B cell (primary cell): ENCODE measurements around the gene MACO1. TPM values are rescaled to one million over a fixed set of nuclear protein-coding genes. Genes with fewer than 3 reads are reported as not detected.

Experiments
- ATAC-seq: fragments of 200-7000 bp; cut with Tn5 transposase; one replicate; pipeline ENCODE4 v1.10.0; 2021; ENCODE audit warnings: low read depth, mild to moderate bottlenecking, moderate number of reproducible peaks, moderate library complexity
- CTCF ChIA-PET: fragments of 350-600 bp; sonication (Branson Sonifier 250); formaldehyde crosslinking; loops from one replicate; lab custom pipeline; 2021; ENCODE audit warnings: antibody characterized with exemption, inconsistent platforms; lab: Charles Lee
- POLR2A ChIA-PET: fragments of 350-600 bp; sonication (Branson Sonifier 250); formaldehyde crosslinking; loops from one replicate; lab custom pipeline; 2021; ENCODE audit warnings: antibody characterized with exemption; lab: Charles Lee
- DNase-seq: peaks from one replicate; pipeline ENCODE4 v3.0.0; 2013
- H2AFZ ChIP-seq: 2 replicates; pipeline ENCODE4 v1.6.1; 2012; ENCODE audit warnings: mild to moderate bottlenecking, low read depth, low read length; ENCODE audit not compliant: insufficient read depth, poor library complexity, severe bottlenecking
- H3K27ac ChIP-seq, 2 donors: 1 replicate in 1 of 2; 2 replicates in 1 of 2; pipeline ENCODE4 v1.5.1; 2012 to 2013; ENCODE audit warnings: low read length in 2 of 2, mild to moderate bottlenecking in 2 of 2, moderate library complexity in 1 of 2
- H3K27me3 ChIP-seq, 4 experiments: fragments of 200-600 bp in 1 of 4; sonication (generic) in 1 of 4; replicated peaks in 1 of 4; 1 replicate in 2 of 4; 2 replicates in 2 of 4; pipeline versions ENCODE4 v1.6.1 to v1.7.0; 2013 to 2016; ENCODE audit warnings: low read length in 3 of 4, mild to moderate bottlenecking in 2 of 4, mixed read lengths in 1 of 4, moderate library complexity in 1 of 4; ENCODE audit not compliant: insufficient read depth in 4 of 4, control insufficient read depth in 3 of 4; ENCODE audit errors: control extremely low read depth in 1 of 4
- H3K36me3 ChIP-seq, 2 experiments: replicated peaks in 1 of 2; 1 replicate in 1 of 2; 2 replicates in 1 of 2; pipeline versions ENCODE4 v1.6.1 to v1.7.1; 2013; ENCODE audit warnings: low read length in 1 of 2; ENCODE audit not compliant: insufficient read depth in 2 of 2, control insufficient read depth in 1 of 2; ENCODE audit errors: control extremely low read depth in 1 of 2, extremely low read depth in 1 of 2
- H3K4me1 ChIP-seq, 2 donors: fragments of 200-600 bp in 1 of 2; sonication (generic) in 1 of 2; 1 replicate in 1 of 2; 2 replicates in 1 of 2; pipeline versions ENCODE4 v1.5.1 to v1.6.1; 2013 to 2017; ENCODE audit warnings: low read length in 2 of 2; ENCODE audit not compliant: control insufficient read depth in 2 of 2, insufficient read depth in 2 of 2
- H3K4me2 ChIP-seq: replicated peaks from 2 replicates; pipeline ENCODE3; 2012; ENCODE audit warnings: mild to moderate bottlenecking, low read depth, low read length; ENCODE audit not compliant: poor library complexity, severe bottlenecking
- H3K4me3 ChIP-seq, 5 experiments: fragments of 200-600 bp in 1 of 5; sonication (generic) in 1 of 5; 1 replicate in 3 of 5; 2 replicates in 2 of 5; pipeline versions ENCODE4 v1.5.1 to v1.7.0; 2011 to 2016; ENCODE audit warnings: low read length in 4 of 5, mild to moderate bottlenecking in 4 of 5, low read depth in 2 of 5, control low read depth in 1 of 5, moderate library complexity in 1 of 5; ENCODE audit not compliant: insufficient read depth in 1 of 5; ENCODE audit errors: control extremely low read depth in 1 of 5, extremely low read depth in 1 of 5
- H3K79me2 ChIP-seq: fragments of 200-600 bp; sonication (generic); one replicate; pipeline ENCODE4 v1.6.0; 2016; ENCODE audit warnings: low read length; ENCODE audit not compliant: control insufficient read depth, insufficient read depth
- H3K9ac ChIP-seq: fragments of 200-600 bp; sonication (generic); 2 replicates; pipeline ENCODE4 v1.6.1; 2017; ENCODE audit warnings: mild to moderate bottlenecking, low read length, moderate library complexity
- H3K9me3 ChIP-seq, 3 donors: one replicate each; pipeline versions ENCODE4 v1.6.1 to v1.7.1; 2013; ENCODE audit warnings: low read length in 2 of 3; ENCODE audit not compliant: control insufficient read depth in 2 of 3, insufficient read depth in 1 of 3; ENCODE audit errors: control extremely low read depth in 1 of 3
- H4K20me1 ChIP-seq: 2 replicates; pipeline ENCODE4 v1.6.0; 2012; ENCODE audit warnings: mild to moderate bottlenecking, low read length; ENCODE audit not compliant: insufficient read depth, control insufficient read depth, poor library complexity, severe bottlenecking
- H3K27ac Mint-ChIP-seq: one replicate; pipeline ENCODE4 v1.8.0; 2021; ENCODE audit warnings: mixed read lengths
- H3K27me3 Mint-ChIP-seq: one replicate; pipeline ENCODE4 v1.8.0; 2021; ENCODE audit warnings: mixed read lengths
- H3K4me1 Mint-ChIP-seq: one replicate; pipeline ENCODE4 v1.8.0; 2021; ENCODE audit warnings: mixed read lengths
- H3K4me3 Mint-ChIP-seq: one replicate; pipeline ENCODE4 v1.8.0; 2021; ENCODE audit warnings: mixed read lengths
- H3K9me3 Mint-ChIP-seq: one replicate; pipeline ENCODE4 v1.8.0; 2022; ENCODE audit warnings: mixed read lengths; ENCODE audit not compliant: insufficient read depth
- EZH2 ChIP-seq: IDR thresholded peaks from 2 replicates; pipeline ENCODE4 v1.6.1; 2012; ENCODE audit warnings: borderline replicate concordance, low read depth, mild to moderate bottlenecking, moderate library complexity, low read length; ENCODE audit not compliant: insufficient read depth, poor library complexity, severe bottlenecking
- WGBS: methylation state at CpG from one replicate; pipeline ENCODE4 v1.1.5; 2013; ENCODE audit warnings: missing lambda C conversion rate; ENCODE audit not compliant: insufficient coverage; 5-methylcytosine and 5-hydroxymethylcytosine counted together
- intact Hi-C: fragments of 100-400 bp; cut with micrococcal nuclease; formaldehyde crosslinking; loops from one replicate; pipeline ENCODE4 v1.10.0; 2022
- polyA plus RNA-seq: library from polyadenylated mRNA; depleted of rRNA; stranded (reverse); fragments of >200 nt; gene quantifications from 2 replicates; pipeline ENCODE4 v1.2.3, GENCODE V29; 2012
- total RNA-seq, 2 donors: library from RNA; stranded (reverse); fragments of 120-200 nt in 1 of 2; gene quantifications; 1 replicate in 1 of 2; 2 replicates in 1 of 2; pipeline versions ENCODE4 v1.2.3 to v1.2.4, GENCODE V29; 2013 to 2022
- TF ChIP-seq, protein P1 (sequence below): fragments of 200-600 bp; IDR thresholded peaks from one replicate; pipeline ENCODE4 v1.8.0; 2022; ENCODE audit warnings: antibody characterized with exemption, mild to moderate bottlenecking

The MACO1 gene
- total and polyA plus RNA-seq, 2 donors (not counting 1 experiment from before 2014, with no cell fraction given): 4.9 to 21.2 TPM

DNA sequence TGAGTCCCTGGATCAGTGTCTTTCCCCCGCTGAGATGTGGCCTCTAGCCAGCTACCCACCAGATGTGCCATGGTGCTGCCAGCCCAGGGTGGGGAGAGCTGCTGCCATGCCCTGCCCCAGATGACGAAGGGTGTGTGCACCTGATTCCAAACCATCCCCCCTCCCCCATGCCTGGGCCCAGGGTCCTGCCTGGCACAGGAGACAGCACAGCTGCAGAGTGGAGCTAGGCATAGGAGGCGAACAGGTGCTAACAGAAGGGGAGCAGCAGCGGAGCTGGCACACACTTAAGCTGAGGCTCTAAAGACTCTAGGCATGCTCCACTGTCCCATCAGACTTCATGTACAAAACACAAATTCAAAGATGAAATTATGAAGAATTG, 103.7 kb downstream of the MACO1 start:
- intact Hi-C loops: no loop called here
- H2AFZ ChIP-seq: no peak overlapping the region
- POLR2A ChIA-PET: no interaction called here
- H3K4me3 ChIP-seq: no peak overlapping the region
- H3K27me3 Mint-ChIP-seq: no peaks in the 10 kb centered on the region
- no peaks in the 10 kb centered on the region for H4K20me1 ChIP-seq
- no peaks in the 10 kb centered on the region for H3K4me1 ChIP-seq
- H3K4me2 ChIP-seq: no peak overlapping the region
- no peaks in the 10 kb centered on the region for H3K9me3 ChIP-seq
- no peak overlapping the region for H3K27ac ChIP-seq
- no peak for ATAC-seq
- no peak overlapping the region for H3K27ac Mint-ChIP-seq
- no peaks in the 10 kb centered on the region for H3K4me1 Mint-ChIP-seq
- no peak for DNase-seq
- TF ChIP-seq, protein P1, sequence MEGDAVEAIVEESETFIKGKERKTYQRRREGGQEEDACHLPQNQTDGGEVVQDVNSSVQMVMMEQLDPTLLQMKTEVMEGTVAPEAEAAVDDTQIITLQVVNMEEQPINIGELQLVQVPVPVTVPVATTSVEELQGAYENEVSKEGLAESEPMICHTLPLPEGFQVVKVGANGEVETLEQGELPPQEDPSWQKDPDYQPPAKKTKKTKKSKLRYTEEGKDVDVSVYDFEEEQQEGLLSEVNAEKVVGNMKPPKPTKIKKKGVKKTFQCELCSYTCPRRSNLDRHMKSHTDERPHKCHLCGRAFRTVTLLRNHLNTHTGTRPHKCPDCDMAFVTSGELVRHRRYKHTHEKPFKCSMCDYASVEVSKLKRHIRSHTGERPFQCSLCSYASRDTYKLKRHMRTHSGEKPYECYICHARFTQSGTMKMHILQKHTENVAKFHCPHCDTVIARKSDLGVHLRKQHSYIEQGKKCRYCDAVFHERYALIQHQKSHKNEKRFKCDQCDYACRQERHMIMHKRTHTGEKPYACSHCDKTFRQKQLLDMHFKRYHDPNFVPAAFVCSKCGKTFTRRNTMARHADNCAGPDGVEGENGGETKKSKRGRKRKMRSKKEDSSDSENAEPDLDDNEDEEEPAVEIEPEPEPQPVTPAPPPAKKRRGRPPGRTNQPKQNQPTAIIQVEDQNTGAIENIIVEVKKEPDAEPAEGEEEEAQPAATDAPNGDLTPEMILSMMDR: no peak
- no peak for TF ChIP-seq EZH2
- H3K27me3 ChIP-seq: peaks cover 0 to 4% (median 0%) of the 10 kb centered on the region in 4 experiments
- H3K4me3 Mint-ChIP-seq: no peak overlapping the region
- H3K36me3 ChIP-seq: no peaks in the 10 kb centered on the region
- no peaks in the 10 kb centered on the region for H3K79me2 ChIP-seq
- no peaks in the 10 kb centered on the region for H3K9me3 Mint-ChIP-seq
- 90% methylated on average over 1 of the region's 4 CpGs for WGBS
- CTCF ChIA-PET: interaction anchor here (1.3 kb wide), 1 partner anchor 14 kb away, joined by 4 read pairs; no protein-coding TSS in a partner anchor
- no peak overlapping the region for H3K9ac ChIP-seq

DNA sequence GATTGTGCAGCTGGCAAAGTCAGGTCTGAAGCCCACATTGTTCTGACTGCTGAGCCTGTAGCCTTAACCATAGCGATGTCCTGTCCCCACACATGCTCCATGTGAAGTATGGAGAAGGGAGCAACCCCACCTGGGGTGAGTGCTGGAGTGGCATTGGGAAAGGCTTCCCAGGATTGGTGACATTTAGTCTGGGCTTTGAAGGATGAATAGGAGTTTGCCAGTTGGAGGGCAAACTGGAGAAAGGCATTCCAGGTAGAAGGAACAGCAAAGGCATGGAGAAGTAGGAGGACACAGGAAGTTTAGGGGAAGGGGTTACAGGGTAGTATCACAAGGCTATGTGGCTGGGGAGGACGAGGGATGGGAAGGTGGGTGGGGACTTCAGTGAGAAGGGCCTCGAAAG, 105.4 kb downstream of the MACO1 start:
- Histone ChIP-seq H3K27me3 (no peaks in the 10 kb centered on the region), H3K9ac (no peak overlapping the region), H4K20me1 (no peaks in the 10 kb centered on the region), H3K36me3 (no peaks in the 10 kb centered on the region), H3K9me3 (no peaks in the 10 kb centered on the region), H3K4me1 (no peaks in the 10 kb centered on the region), H3K4me2 (no peak overlapping the region), H3K79me2 (no peaks in the 10 kb centered on the region), H3K4me3 (no peak overlapping the region), H3K27ac (no peak overlapping the region), H2AFZ (no peak overlapping the region)
- no peak for TF ChIP-seq EZH2
- TF ChIP-seq, protein P1: no peak
- intact Hi-C loops: no loop called here
- Mint-ChIP-seq H3K27ac (no peak overlapping the region), H3K4me3 (no peak overlapping the region), H3K9me3 (no peaks in the 10 kb centered on the region), H3K4me1 (no peaks in the 10 kb centered on the region), H3K27me3 (no peaks in the 10 kb centered on the region)
- ChIA-PET CTCF (interaction anchor here (0.7 kb wide), 1 partner anchor 15 kb away, joined by 3 read pairs; no protein-coding TSS in a partner anchor), POLR2A (no interaction called here)
- WGBS: 80% methylated on average over 1 of the region's 3 CpGs
- no peak for ATAC-seq
- DNase-seq: no peak
